Dedifferentiated amniotic fluid mesenchymal stem cell (primary cell): ENCODE data around the gene NELFB.
A peak's percentile ranks its signal among the peaks of the same experiment; 100 is the strongest.

ENCODE experiments used
- DNase-seq: peaks from one replicate; pipeline ENCODE4 v3.0.0-alpha.2; 2016; ENCODE audit errors: extremely low spot score

NELFB gene

GRCh38 chr9:137223078-137223970 is 31.8 kb upstream of the NELFB start:
- DNase-seq: peak; percentile 99

GRCh38 chr9:137224830-137225694 is 30.1 kb upstream of the NELFB start, which contains the start of gene CYSRT1:
TSS of gene CYSRT1 (plus strand) at chr9:137225174. CDS start at chr9:137225622, 448 bp downstream.
- DNase-seq: no peak

GRCh38 chr9:137225699-137226331 is 29.3 kb upstream of the NELFB start:
- DNase-seq: no peak

GRCh38 chr9:137226338-137227053 is 28.6 kb upstream of the NELFB start:
- no peak for DNase-seq

GRCh38 chr9:137227054-137227852 is 27.9 kb upstream of the NELFB start, which contains the start of gene RNF224:
TSS of gene RNF224 (plus strand) at chr9:137227502. CDS start at chr9:137228336, 834 bp downstream.
- peak; percentile 51 for DNase-seq

GRCh38 chr9:137227853-137228505 is 27.1 kb upstream of the NELFB start:
- no peak for DNase-seq

GRCh38 chr9:137228506-137228967 is 26.6 kb upstream of the NELFB start:
- no peak for DNase-seq

GRCh38 chr9:137228968-137229896 is 25.9 kb upstream of the NELFB start:
- DNase-seq: no peak

GRCh38 chr9:137229903-137230704 is 25.0 kb upstream of the NELFB start:
- no peak for DNase-seq

- DNase-seq: no peak
Observed at GRCh38 chr9:137230705-137231371, 24.3 kb upstream of the NELFB start, which contains the start of gene SLC34A3. TSS of gene SLC34A3 (plus strand) at chr9:137230901. CDS start at chr9:137231703, 802 bp downstream.

GRCh38 chr9:137231372-137232039 is 23.6 kb upstream of the NELFB start:
- no peak for DNase-seq

- no peak for DNase-seq
Observed at GRCh38 chr9:137232101-137232500, 23.0 kb upstream of the NELFB start.

- no peak for DNase-seq
Observed at GRCh38 chr9:137232510-137232909, 22.6 kb upstream of the NELFB start.

GRCh38 chr9:137233143-137233980 is 21.8 kb upstream of the NELFB start:
- DNase-seq: no peak

- no peak for DNase-seq
Observed at GRCh38 chr9:137234055-137234697, 21.0 kb upstream of the NELFB start.
